ENCODE results near the gene PARVB.

The PARVB gene

DNA sequence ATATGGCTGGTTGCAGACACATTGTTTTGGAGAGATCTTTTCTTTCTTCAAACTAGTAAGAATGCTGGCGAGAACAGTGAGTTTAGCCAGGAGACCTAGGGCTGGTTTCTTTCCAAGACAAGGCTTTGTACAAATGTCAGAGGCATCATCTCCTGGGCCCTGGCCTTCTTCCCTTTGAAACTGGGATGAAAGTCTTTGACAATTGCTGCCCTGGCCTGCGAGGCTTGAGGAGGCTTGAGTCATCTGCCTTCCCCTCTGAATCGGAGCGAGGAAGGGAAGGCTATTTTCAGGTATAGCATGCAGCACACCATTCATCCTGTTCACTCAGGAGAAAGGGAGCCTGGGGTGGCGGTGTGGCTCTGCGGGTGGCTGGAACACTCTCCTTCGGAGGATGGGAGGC, 135.1 kb downstream of the PARVB start:
- ChIA-PET POLR2A (ENCODE audit: low non-redundant PET) (no interaction called here), CTCF (no interaction called here)
- no peak overlapping the region for H3K27ac ChIP-seq
- DNase-seq (ENCODE audit: low spot score): no peak
- TF ChIP-seq, protein P1, sequence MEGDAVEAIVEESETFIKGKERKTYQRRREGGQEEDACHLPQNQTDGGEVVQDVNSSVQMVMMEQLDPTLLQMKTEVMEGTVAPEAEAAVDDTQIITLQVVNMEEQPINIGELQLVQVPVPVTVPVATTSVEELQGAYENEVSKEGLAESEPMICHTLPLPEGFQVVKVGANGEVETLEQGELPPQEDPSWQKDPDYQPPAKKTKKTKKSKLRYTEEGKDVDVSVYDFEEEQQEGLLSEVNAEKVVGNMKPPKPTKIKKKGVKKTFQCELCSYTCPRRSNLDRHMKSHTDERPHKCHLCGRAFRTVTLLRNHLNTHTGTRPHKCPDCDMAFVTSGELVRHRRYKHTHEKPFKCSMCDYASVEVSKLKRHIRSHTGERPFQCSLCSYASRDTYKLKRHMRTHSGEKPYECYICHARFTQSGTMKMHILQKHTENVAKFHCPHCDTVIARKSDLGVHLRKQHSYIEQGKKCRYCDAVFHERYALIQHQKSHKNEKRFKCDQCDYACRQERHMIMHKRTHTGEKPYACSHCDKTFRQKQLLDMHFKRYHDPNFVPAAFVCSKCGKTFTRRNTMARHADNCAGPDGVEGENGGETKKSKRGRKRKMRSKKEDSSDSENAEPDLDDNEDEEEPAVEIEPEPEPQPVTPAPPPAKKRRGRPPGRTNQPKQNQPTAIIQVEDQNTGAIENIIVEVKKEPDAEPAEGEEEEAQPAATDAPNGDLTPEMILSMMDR (conservative IDR thresholded peaks at IDR 0.05; ENCODE audit: low read depth): no peak

DNA sequence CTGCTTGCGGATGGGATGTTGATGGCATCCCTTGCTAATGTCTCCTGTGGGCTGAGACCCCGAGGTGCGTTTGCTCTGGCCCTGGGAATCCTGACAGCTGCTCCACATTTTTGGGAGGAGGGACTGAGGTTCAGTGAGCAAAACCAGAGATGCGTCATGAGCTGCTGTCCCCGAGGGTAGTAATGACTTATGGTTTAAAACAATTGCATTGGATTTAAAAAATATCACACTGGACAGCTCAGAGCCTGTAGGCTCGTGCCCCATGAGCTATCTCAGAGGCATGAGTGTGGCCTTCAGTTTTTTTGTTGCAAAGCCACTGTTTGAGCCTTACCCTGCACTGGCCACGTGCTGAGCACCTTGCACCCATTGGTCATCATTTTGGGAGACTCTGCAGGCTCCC, 135.7 kb downstream of the PARVB start:
- ChIA-PET POLR2A (ENCODE audit: low non-redundant PET) (no interaction called here), CTCF (no interaction called here)
- DNase-seq (ENCODE audit: low spot score): no peak
- TF ChIP-seq, protein P1 (conservative IDR thresholded peaks at IDR 0.05; ENCODE audit: low read depth): no peak
- H3K27ac ChIP-seq: no peak overlapping the region

GRCh38 chr22:44160421-44160820, 136.3 kb downstream of the PARVB start:
- no peak overlapping the region for H3K27ac ChIP-seq
- ChIA-PET POLR2A (ENCODE audit: low non-redundant PET) (no interaction called here), CTCF (no interaction called here)
- TF ChIP-seq, protein P1 (conservative IDR thresholded peaks at IDR 0.05; ENCODE audit: low read depth): no peak
- no peak for DNase-seq (ENCODE audit: low spot score)

GRCh38 chr22:44161673-44162072, 137.6 kb downstream of the PARVB start:
- H3K27ac ChIP-seq: no peak overlapping the region
- ChIA-PET POLR2A (ENCODE audit: low non-redundant PET) (no interaction called here), CTCF (no interaction called here)
- no peak for DNase-seq (ENCODE audit: low spot score)
- TF ChIP-seq, protein P1 (conservative IDR thresholded peaks at IDR 0.05; ENCODE audit: low read depth): no peak

- ChIA-PET CTCF (no interaction called here), POLR2A (ENCODE audit: low non-redundant PET) (no interaction called here)
- DNase-seq (ENCODE audit: low spot score): no peak
- TF ChIP-seq, protein P1 (conservative IDR thresholded peaks at IDR 0.05; ENCODE audit: low read depth): no peak
- H3K27ac ChIP-seq: no peak overlapping the region
Measured at GRCh38 chr22:44162960-44163359, 138.9 kb downstream of the PARVB start.

DNA sequence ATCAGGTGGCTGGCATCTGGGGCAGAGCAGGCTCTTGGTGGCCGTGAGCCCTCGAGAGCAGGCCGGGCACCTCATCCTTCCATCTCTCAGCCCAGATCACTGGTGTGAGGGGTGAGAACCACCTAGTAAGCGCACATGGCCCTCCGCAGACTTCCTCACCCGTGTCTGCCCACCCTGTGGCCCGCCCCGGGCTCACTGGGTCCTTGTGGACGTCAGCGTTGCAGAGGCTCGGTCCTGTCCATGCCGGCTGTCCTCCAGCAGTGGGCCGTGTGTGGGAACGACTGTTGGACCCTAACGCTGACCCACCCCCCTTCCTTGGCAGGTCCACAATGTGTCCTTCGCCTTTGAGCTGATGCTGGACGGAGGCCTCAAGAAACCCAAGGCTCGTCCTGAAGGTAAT, 139.4 kb downstream of the PARVB start:
- no peak for DNase-seq (ENCODE audit: low spot score)
- CTCF ChIA-PET: no interaction called here
- POLR2A ChIA-PET (ENCODE audit: low non-redundant PET): no interaction called here
- TF ChIP-seq, protein P1 (conservative IDR thresholded peaks at IDR 0.05; ENCODE audit: low read depth): no peak
- H3K27ac ChIP-seq: no peak overlapping the region

- H3K27ac ChIP-seq: no peak overlapping the region
- ChIA-PET POLR2A (ENCODE audit: low non-redundant PET) (no interaction called here), CTCF (no interaction called here)
- TF ChIP-seq, protein P1 (conservative IDR thresholded peaks at IDR 0.05; ENCODE audit: low read depth): no peak
- DNase-seq (ENCODE audit: low spot score): no peak
Measured at GRCh38 chr22:44164031-44164430, 139.9 kb downstream of the PARVB start.
